Tongue (tissue), 2 donors: Measurements from ENCODE around the gene TM4SF4. TPM values are rescaled to one million over a fixed set of nuclear protein-coding genes. Genes with fewer than 3 reads are reported as not detected.

Experiments used
- DNase-seq: peaks from one replicate; pipeline ENCODE4 v3.0.0-alpha.2; 2015
- total RNA-seq: library from RNA; depleted of rRNA; stranded (reverse); fragments of >200 nt; gene quantifications from one replicate; pipeline ENCODE4 v1.2.3, GENCODE V29; 2014

TM4SF4 gene
- total RNA-seq, 1 donor from 2014 or later = not detected

DNA sequence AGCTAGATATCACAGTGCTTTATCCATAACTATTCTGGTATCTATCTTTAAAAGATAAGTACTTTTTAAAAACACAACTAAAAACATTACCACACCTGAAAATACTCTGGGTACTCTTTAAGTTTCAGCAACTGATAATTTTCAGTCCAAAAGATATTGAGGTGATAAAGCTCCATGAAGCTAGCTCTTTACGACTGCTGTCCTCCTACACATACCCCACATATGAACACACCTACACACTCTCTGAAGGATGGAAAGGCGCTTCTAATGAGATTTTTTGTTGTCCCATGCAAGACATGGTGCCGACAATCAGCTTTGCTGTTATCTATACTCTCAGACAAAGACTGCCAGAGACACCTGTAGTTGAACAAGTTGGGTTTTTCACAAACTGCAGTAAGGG is 19.1 kb upstream of the TM4SF4 start:
- no peak for DNase-seq

GRCh38 chr3:149455989-149456388 is 18.5 kb upstream of the TM4SF4 start:
- no peak for DNase-seq

DNA sequence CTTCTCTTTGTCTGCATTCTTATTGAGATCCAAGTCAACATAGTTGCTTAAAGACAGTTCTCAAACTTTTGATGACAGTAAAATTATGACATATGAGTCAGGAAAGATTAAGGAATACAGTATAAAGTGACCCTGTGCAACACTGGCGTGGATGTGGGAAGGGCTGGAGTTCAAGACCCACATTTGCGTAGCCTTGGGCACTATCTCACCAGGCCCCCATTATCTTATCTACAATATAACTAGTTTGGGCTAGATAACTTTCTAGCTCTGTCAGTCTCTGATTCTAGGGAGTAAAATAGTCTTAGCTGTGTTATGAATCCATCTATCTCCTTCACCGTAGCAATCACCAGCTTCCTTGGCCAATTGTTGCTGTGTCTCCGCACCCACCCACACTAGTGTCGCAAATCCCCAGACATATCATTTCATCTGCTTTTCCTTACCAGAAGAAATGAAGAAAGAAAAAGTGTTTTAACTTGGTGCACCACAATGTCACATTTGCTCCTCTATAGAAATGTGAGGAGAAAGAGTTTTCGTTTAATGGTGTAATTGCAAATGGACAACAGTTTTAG is 14.9 kb upstream of the TM4SF4 start:
- DNase-seq = no peak

GRCh38 chr3:149460117-149460516 is 14.4 kb upstream of the TM4SF4 start:
- DNase-seq = no peak

DNA sequence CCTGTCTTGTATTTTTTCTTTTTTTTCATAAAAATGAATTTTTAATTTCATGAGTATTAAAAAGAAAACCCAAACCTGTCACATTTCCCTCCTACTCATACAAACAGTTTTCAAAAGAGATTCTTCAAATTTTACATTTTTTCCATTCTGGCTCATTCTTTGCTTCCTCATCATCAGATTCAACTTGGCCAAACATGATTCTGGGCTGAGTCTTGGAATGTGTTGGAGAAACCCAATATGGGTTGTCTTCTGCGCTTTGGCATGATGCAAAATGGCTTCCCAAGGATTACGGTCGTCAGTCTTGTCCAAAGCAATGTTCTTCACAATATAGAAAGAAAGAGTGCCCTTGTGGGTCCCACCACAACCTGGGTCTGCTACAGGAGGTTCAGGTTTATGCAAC is 12.4 kb upstream of the TM4SF4 start:
- no peak for DNase-seq

- no peak for DNase-seq
Observed at GRCh38 chr3:149462581-149463011, 11.9 kb upstream of the TM4SF4 start.

DNA sequence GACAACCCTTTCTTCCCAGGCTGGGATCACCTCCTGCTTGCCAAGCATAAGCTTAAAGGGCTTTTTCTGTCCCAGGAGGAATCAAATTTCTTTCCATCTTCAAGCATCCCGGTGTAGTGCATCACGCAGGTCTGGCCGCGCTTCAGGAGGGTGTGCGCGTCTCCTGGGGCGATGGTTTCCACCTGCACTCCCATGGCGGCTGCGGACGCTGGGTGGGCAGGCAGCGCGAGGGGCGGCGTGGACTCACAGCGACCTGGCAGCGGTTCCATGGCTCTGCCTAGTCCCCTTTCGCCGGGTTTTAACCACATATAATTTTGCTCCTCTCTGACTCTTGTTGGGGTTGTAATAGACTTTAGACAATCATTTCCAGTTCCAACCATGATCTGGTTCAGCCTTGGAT is 10.6 kb upstream of the TM4SF4 start:
- DNase-seq = no peak

- DNase-seq = no peak
Observed at GRCh38 chr3:149464542-149465328, 9.8 kb upstream of the TM4SF4 start.

- DNase-seq = no peak
Observed at GRCh38 chr3:149465351-149465883, 9.1 kb upstream of the TM4SF4 start.

GRCh38 chr3:149466192-149466591 is 8.3 kb upstream of the TM4SF4 start:
- no peak for DNase-seq

- no peak for DNase-seq
Observed at GRCh38 chr3:149468504-149469212, 5.8 kb upstream of the TM4SF4 start.

GRCh38 chr3:149470381-149470780 is 4.1 kb upstream of the TM4SF4 start:
- DNase-seq = no peak

DNA sequence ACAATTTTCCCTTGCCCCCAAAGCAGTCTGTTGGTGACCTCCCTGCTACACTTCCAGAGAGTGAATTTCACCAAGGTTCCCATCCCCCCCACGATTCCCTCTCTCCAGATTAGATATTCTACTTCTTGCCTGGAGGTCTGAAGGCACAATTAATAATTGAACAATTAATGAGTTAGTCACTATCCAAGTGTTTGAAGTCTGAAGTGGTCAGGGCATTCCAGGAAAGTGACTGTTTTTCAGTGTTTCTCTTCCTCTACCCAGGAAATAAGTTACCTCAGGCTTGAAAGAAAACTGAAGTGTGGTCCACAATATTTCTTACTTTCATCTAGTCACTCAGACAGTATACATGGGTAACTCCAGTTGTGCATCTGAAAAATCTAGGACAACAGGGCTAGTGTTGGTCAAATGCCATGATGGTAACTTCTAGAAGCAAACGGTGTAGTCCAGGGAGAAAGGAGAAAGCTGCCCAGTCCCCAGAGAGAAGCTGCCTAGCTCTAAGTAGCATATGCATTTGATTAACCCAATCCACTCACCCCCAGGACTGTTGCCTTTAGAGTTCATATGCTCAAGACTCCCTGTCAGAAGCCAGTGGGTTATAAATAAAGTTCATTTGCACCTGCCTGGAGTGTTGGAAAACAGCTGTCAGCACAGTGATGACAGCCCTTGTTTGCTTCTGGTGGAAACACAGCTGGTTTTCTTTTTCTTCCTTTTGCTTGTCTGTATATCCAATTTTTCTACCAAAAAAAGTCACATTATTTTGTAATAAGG is 2.3 kb upstream of the TM4SF4 start:
- peak; percentile 86 for DNase-seq

DNA sequence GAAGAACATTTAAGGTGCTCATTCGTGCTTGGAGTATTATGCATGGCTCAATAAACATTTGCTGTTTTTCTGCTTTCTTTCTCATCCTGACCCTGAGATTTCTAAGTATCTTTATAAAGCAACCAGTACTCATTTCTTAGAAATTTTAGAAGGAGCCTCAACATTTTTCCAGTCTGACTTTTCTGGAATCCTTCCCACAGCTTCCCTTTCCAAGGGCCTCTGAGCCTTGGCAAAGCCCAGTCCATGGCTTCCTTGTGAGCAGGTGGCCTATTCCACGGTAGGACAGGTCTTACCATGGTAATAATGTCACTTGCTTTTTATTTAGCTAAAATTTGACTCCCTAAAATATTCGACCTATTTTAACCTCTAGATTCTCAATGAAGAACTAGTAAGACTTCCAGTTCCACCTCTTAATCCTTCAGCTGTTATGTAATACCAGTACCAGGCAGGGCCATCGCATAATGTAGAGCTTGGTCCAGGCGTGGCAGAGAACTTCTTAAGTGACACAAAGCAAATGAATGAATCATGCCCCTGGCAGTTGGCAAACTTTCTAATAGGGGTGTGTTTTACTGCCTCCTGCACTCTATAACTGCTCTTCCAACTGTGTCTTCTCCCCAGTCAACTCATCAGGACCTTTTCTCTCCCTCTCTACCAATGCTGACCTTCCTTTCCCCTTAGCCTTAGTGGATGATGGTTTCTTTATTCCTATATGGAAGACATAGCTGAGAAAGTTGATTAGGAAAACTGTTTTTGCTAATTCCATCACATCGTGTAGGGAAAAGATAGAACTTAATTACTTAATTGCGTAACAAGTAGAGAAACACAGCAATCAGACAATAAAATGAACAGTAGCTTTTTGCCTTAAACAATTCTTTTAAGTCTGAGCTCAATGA is 894 bp upstream of the TM4SF4 start:
- DNase-seq = peak; percentile 94

DNA sequence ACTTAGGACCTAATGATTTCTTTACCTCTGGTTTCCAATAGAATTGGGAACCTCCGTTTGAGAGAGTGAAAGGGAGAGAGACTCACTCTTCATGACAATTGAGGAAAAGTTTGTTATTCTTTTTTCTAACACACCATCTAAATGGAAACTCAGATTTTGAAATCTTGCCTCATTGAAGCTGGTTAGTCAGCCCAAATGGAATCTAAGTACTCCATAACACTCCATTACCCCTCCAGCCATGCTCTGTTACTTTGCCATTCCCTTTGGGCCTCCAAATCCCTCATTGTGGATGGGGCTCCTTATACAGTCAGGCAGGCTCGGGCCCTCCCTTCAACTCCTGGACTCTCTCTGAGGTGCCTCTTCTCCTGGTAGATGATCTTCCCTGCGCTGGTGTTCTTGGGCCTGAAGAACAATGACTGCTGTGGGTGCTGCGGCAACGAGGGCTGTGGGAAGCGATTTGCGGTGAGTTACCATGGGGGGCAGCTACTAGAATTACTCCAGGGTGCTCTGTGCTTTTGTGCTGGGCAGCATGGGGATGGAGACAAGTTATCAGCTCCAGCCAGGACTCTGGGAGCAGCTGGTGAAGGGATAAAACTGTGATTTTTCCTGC is 1.1 kb downstream of the TM4SF4 start:
- no peak for DNase-seq

- no peak for DNase-seq
Observed at GRCh38 chr3:149476225-149476624, 1.7 kb downstream of the TM4SF4 start.

- DNase-seq = no peak
Observed at GRCh38 chr3:149479621-149480325, 5.3 kb downstream of the TM4SF4 start.

DNA sequence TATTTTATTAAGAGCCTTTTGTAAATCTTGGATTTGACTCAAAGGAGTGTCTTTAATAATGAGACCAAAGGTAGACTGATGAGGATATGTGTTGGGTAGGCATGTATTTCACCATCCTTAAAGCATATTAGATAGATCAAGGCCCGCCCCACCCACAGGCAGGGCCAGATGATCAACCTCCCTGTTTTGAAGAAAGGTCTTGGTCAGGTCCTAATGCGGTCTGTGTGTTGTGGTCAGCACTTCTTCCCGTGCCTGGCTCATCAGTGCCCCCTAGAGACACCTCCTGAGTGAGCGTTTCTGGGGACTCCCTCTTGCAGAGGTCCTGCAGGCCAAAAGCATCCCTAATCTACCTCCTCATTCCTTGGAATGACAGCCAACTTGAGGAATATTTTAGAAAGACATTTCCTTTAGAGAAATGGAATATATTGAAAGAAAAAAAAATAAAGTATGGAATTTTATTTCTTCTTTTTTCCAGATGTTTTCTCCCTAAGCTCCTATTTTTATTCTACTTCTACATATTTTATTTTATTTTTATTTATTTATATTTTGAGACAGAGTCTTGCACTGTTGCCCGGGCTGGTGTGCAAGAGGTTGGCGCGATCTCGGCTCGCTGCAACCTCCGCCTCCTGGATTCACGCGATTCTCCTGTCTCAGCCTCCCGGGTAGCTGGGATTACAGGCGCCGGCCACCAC is 6.0 kb downstream of the TM4SF4 start:
- DNase-seq = peak; percentile 83

- DNase-seq = no peak
Observed at GRCh38 chr3:149481056-149481455, 6.6 kb downstream of the TM4SF4 start.

DNA sequence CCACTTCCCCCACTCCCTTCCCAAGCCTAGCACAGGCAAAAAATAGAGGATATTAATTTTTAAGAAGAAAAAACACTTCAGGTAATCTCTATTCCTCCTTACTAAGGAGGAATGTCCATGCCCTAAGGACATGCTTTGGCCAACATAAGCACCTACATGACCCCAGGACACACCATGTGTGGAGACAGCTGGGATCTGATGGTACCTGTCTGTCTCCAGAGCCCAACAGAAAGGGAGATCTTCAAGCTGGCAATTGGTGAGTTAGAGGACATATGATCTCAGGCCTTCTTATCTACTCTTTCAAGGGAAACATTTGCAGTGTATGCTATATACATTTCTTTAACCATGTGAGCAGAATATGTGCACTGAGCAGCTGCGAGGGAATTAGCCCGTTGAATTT is 7.0 kb downstream of the TM4SF4 start:
- DNase-seq = peak; percentile 47
